Loucy (cell line): ENCODE measurements around the gene TAF7L.

ENCODE experiments used
- CTCF ChIP-seq: fragments of 200-600 bp; sonication (generic); conservative IDR thresholded peaks from 2 replicates; pipeline ENCODE4 v1.5.1; 2014; ENCODE audit warnings: mild to moderate bottlenecking, antibody characterized with exemption, low read length
- EZH2phosphoT487 ChIP-seq: fragments of 200-600 bp; IDR thresholded peaks from 2 replicates; pipeline ENCODE4 v1.6.1; 2018; ENCODE audit warnings: antibody characterized with exemption, mild to moderate bottlenecking, moderate library complexity, borderline replicate concordance

DNA sequence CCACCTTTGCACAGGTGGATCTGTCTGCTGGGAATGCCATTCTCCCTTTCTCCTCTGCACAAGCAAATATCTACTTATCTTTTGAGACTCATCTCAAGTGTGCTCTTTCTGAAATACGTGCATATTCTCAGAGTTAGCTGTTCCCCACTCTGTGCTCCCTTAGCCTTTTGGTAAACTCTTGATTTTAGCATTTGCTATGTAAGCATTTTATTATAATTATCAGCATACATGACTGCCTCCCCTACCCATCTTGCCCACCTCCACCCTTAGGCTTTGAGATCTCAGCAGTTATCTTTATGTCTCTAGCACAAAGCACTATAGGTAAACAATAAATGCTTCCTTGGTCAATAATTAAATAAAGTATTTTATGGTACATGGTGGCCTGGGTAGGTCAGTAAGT, 60.1 kb downstream of the TAF7L start:
- no peak for TF ChIP-seq CTCF
- no peak for TF ChIP-seq EZH2phosphoT487
